HAP-1 (cell line): ENCODE results near the gene ERN1.
A peak's percentile ranks its signal among the peaks of the same experiment; 100 is the strongest.
"Not testable (repeated sequence)": the region's sequence is repeated elsewhere in the genome, so short reads cannot be mapped to it uniquely, and the experiment has no call there.

ENCODE experiments used
- DNase-seq, 2 experiments: peaks; one replicate each; pipeline ENCODE4 v3.0.0-alpha.2; 2016 to 2020; ENCODE audit warnings: low spot score in 2 of 2
- H3K27me3 ChIP-seq: fragments of 250-450 bp; sonication (Bioruptor Pico); 2 replicates; pipeline ENCODE4 v1.5.1; 2020; ENCODE audit warnings: low read depth, mild to moderate bottlenecking, moderate library complexity
- H3K36me3 ChIP-seq: fragments of 250-450 bp; sonication (Bioruptor Pico); replicated peaks from 2 replicates; pipeline ENCODE4 v1.5.1; 2020; ENCODE audit warnings: mild to moderate bottlenecking
- H3K4me1 ChIP-seq: fragments of 250-450 bp; sonication (Bioruptor Pico); 2 replicates; pipeline ENCODE4 v1.5.1; 2020; ENCODE audit warnings: mild to moderate bottlenecking
- H3K4me3 ChIP-seq: fragments of 250-450 bp; sonication (Bioruptor Pico); 2 replicates; pipeline ENCODE4 v1.5.1; 2020; ENCODE audit warnings: mild to moderate bottlenecking, moderate library complexity
- H3K9me3 ChIP-seq: fragments of 250-450 bp; sonication (Bioruptor Pico); 2 replicates; pipeline ENCODE4 v1.5.1; 2020; ENCODE audit warnings: mild to moderate bottlenecking, moderate library complexity
- in situ Hi-C: fragments of 300-500 bp; cut with MboI; formaldehyde crosslinking; loops from 3 replicates; pipeline ENCODE4 v1.14.3; 2020; ENCODE audit warnings: low sequenced_read_pairs, inconsistent platforms, mixed read lengths

The ERN1 gene

GRCh38 chr17:64129765-64130558 lies at the start of gene ERN1:
TSS of gene ERN1 (minus strand) at chr17:64130144. CDS start at chr17:64130029, 115 bp downstream.
- DNase-seq, result peak; percentile 70 to 90
- Histone ChIP-seq H3K36me3 (peaks cover 3% of the 10 kb centered on the region; the same call in 1 of the 2 replicates), H3K9me3 (no peaks in the 10 kb centered on the region), H3K4me3 (peak within 1 kb of the TSS; percentile 53), H3K27me3 (no peaks in the 10 kb centered on the region), H3K4me1 (peaks cover 9% of the 10 kb centered on the region)
- in situ Hi-C loops, result loop anchor here (10.0 kb wide), 2 partner anchors 105 to 205 kb away; partner anchors contain the start of gene ICAM2

- H3K4me1 ChIP-seq, H3K9me3 ChIP-seq, H3K4me3 ChIP-seq, in situ Hi-C loops, DNase-seq, H3K27me3 ChIP-seq: not testable (repeated sequence)
- H3K36me3 ChIP-seq, result peaks cover 10% of the 10 kb centered on the region; the same call in 1 of the 2 replicates
These were observed 49.1 kb upstream of the ERN1 start for GRCh38 chr17:64179024-64179423.

- no peak overlapping the region for H3K4me3 ChIP-seq
- H3K4me1 ChIP-seq, result no peaks in the 10 kb centered on the region
- peaks cover 10% of the 10 kb centered on the region; the same call in 1 of the 2 replicates for H3K36me3 ChIP-seq
- DNase-seq, result no peak
- peaks cover 2% of the 10 kb centered on the region; the same call in 1 of the 2 replicates for H3K9me3 ChIP-seq
- H3K27me3 ChIP-seq, result no peaks in the 10 kb centered on the region
- in situ Hi-C loops, result no loop called here
These were observed 48.3 kb upstream of the ERN1 start for GRCh38 chr17:64178011-64178825.

- H3K4me3 ChIP-seq, result no peak overlapping the region
- H3K9me3 ChIP-seq, result peaks cover 2% of the 10 kb centered on the region; the same call in 1 of the 2 replicates
- H3K36me3 ChIP-seq, result peaks cover 10% of the 10 kb centered on the region; the same call in 1 of the 2 replicates
- no peaks in the 10 kb centered on the region for H3K27me3 ChIP-seq
- DNase-seq, result no peak
- in situ Hi-C loops, result no loop called here
- no peaks in the 10 kb centered on the region for H3K4me1 ChIP-seq
These were observed 47.5 kb upstream of the ERN1 start for GRCh38 chr17:64177311-64178010.

GRCh38 chr17:64176556-64176955 lies 46.6 kb upstream of the ERN1 start:
- in situ Hi-C loops, result no loop called here
- H3K9me3 ChIP-seq, result peaks cover 2% of the 10 kb centered on the region; the same call in 1 of the 2 replicates
- H3K4me1 ChIP-seq, result no peaks in the 10 kb centered on the region
- H3K27me3 ChIP-seq, result no peaks in the 10 kb centered on the region
- H3K36me3 ChIP-seq, result peaks cover 10% of the 10 kb centered on the region; the same call in 1 of the 2 replicates
- no peak for DNase-seq
- no peak overlapping the region for H3K4me3 ChIP-seq

- in situ Hi-C loops, result no loop called here
- DNase-seq, result no peak
These were observed 44.9 kb upstream of the ERN1 start for GRCh38 chr17:64174686-64175456.

GRCh38 chr17:64173646-64174045 lies 43.7 kb upstream of the ERN1 start:
- in situ Hi-C loops, result no loop called here
- Histone ChIP-seq H3K4me3 (no peak overlapping the region), H3K36me3 (peaks cover 7% of the 10 kb centered on the region; the same call in 1 of the 2 replicates), H3K4me1 (no peaks in the 10 kb centered on the region), H3K27me3 (no peaks in the 10 kb centered on the region), H3K9me3 (no peaks in the 10 kb centered on the region)
- no peak for DNase-seq

More at GRCh38 chr17:64174686-64175456, 44.9 kb upstream of the ERN1 start:
- peaks cover 7% of the 10 kb centered on the region; the same call in 1 of the 2 replicates for H3K36me3 ChIP-seq
- peaks cover 2% of the 10 kb centered on the region; the same call in 1 of the 2 replicates for H3K9me3 ChIP-seq
- no peak overlapping the region for H3K4me3 ChIP-seq
- H3K4me1 ChIP-seq, result no peaks in the 10 kb centered on the region
- no peaks in the 10 kb centered on the region for H3K27me3 ChIP-seq

- H3K4me1 ChIP-seq, result no peaks in the 10 kb centered on the region
- H3K4me3 ChIP-seq, result no peak overlapping the region
- H3K27me3 ChIP-seq, result no peaks in the 10 kb centered on the region
- DNase-seq, result no peak
- H3K9me3 ChIP-seq, result no peaks in the 10 kb centered on the region
- in situ Hi-C loops, result no loop called here
- H3K36me3 ChIP-seq, result peaks cover 7% of the 10 kb centered on the region; the same call in 1 of the 2 replicates
These were observed 42.6 kb upstream of the ERN1 start for GRCh38 chr17:64172510-64172909.

GRCh38 chr17:64171041-64171440 lies 41.1 kb upstream of the ERN1 start:
- Histone ChIP-seq H3K27me3 (no peaks in the 10 kb centered on the region), H3K36me3 (no peaks in the 10 kb centered on the region; the same call in 1 of the 2 replicates), H3K4me1 (no peaks in the 10 kb centered on the region), H3K9me3 (no peaks in the 10 kb centered on the region), H3K4me3 (no peak overlapping the region)
- no peak for DNase-seq
- in situ Hi-C loops, result no loop called here

GRCh38 chr17:64170286-64170685 lies 40.3 kb upstream of the ERN1 start:
- Histone ChIP-seq H3K4me1 (no peaks in the 10 kb centered on the region), H3K27me3 (no peaks in the 10 kb centered on the region), H3K9me3 (no peaks in the 10 kb centered on the region), H3K4me3 (no peak overlapping the region), H3K36me3 (no peaks in the 10 kb centered on the region; the same call in 1 of the 2 replicates)
- in situ Hi-C loops, result no loop called here
- no peak for DNase-seq

GRCh38 chr17:64167666-64168065 lies 37.7 kb upstream of the ERN1 start:
- H3K27me3 ChIP-seq, H3K9me3 ChIP-seq, in situ Hi-C loops, H3K36me3 ChIP-seq, H3K4me3 ChIP-seq, DNase-seq, H3K4me1 ChIP-seq: not testable (repeated sequence)

GRCh38 chr17:64166876-64167275 lies 36.9 kb upstream of the ERN1 start:
- no peaks in the 10 kb centered on the region for H3K9me3 ChIP-seq
- no peak for DNase-seq
- H3K27me3 ChIP-seq, result no peaks in the 10 kb centered on the region
- H3K4me3 ChIP-seq, result no peak overlapping the region
- in situ Hi-C loops, result no loop called here
- H3K36me3 ChIP-seq, result no peaks in the 10 kb centered on the region; the same call in 1 of the 2 replicates
- 0 out of 2 replicates have a peak, but pooled peaks cover under 1% of the 10 kb centered on the region for H3K4me1 ChIP-seq
